GM18517 (cell line): ENCODE results near the gene C6orf163.
"Not testable (repeated sequence)": the region's sequence is repeated elsewhere in the genome, so short reads cannot be mapped to it uniquely, and the experiment has no call there.

ENCODE experiments used
- ATAC-seq: cut with Tn5 transposase; IDR thresholded peaks from one replicate; pipeline ENCODE4 v1.9.1; 2021; ENCODE audit warnings: mild to moderate bottlenecking, moderate library complexity; ENCODE audit not compliant: unreplicated experiment

C6orf163 gene

DNA sequence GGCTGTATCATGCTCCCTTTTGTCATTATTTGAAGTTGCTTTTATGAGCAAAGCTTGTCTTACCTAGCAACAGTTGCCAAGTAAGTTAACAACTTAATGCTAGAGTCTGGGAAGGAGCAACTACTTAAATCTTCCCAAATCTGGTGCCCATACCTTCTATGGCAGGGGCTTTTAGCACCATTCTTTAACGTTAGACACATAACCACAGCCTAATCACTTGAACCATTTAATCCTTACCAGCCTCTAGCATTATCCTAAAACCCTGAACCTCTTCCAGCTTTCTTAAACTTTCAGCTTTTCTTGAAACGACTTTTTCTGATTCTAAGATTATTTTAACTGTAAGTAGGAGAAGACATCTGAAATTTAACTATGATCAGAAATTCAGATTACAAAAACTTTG, at the start of gene C6orf163:
C6orf163 (plus strand) TSS at position 83 of the 400 bp plus-strand sequence; CDS start at position 370, 287 bp downstream.
- ATAC-seq: no peak

DNA sequence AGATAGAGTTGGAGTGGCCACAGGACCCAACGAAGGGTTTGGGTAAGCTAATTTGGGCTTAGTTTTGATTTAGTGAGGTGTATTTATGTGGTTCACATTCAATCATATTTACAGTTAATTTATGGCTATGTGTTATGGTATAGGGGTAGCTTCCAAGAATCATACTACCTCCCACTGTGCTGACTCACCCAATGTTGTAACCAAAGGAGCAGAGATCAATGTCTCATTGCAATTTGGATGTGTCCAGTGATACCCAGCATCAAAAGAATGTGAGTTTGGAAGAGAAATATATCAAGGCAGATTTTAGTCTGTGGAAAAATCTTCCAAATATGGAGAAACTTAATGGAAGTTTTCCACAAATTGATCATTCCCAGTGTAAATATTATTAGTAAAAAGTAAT, 47.5 kb upstream of the C6orf163 start:
- ATAC-seq: no peak

DNA sequence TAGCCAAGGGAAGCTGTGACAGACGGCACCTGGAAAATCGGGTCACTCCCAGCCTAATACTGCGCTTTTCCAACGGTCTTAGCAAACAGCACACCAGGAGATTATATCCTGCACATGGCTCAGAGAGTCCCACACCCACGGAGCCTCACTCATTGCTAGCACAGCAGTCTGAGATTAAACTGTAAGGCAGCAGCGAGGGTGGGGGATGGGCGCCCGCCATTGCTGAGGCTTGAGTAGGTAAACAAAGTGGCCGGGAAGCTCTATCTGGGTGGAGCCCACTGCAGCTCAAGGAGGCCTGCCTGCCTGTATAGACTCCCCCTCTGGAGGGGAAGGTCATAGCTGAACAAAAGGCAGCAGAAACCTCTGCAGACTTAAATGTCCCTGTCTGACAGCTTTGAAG, 43.3 kb upstream of the C6orf163 start:
- not testable (repeated sequence) for ATAC-seq

DNA sequence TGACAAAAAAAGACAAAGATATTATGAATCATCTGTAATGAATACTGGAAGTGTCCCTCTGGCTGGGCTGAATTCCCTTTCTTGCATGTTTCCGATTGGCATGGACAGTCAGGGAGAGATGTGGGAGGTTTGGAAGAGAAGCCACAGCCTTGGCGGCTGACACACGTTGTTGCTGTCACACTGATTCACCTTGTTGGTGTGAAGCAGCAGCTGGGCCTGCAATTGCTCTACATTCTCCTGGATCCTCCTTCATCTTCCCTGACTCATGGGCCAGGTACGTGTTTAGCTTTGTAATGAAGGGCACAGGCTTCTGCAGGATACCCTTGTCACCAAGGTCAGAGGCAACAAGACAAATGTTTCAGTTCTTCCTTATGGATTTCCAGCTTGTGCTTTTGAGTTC, 35.6 kb upstream of the C6orf163 start:
- no peak for ATAC-seq

DNA sequence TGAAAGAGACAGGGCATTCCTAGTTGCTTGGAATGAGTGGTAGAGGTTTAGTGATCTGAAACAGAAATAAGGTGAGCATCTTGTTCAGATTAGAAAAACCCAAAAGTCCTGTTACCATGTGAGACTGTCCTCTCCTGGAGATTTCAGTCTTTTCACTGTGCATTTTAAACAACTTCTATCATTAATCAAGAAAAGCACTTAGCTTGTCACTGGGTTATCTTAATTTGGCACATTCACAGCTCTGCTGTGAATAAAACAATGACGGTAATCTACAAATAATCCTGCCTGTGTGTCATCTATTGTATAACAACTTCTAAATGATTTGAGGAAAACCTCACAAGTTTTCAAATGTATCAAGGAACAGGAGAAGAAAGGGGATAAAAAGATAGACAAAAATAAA, 31.8 kb upstream of the C6orf163 start:
- ATAC-seq: no peak

DNA sequence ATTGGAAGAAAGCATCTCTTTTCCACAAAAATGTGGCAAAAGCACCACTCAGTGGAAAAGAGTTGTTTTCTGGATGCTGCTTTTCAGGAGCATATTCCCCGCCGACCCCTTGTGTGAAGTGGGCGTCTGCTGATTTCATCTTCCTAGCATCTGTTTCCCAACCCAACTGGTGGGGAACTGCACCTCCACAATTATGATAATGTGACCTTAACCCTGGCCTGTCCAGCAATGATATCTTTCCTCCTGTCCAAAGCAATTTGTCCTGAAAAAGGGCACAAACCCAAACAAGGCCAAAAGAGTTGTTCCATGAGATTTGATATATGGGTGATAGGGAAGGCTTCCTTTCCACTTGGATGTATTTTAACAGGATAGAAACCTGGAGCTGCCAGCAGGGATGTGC, 29.5 kb upstream of the C6orf163 start:
- no peak for ATAC-seq

DNA sequence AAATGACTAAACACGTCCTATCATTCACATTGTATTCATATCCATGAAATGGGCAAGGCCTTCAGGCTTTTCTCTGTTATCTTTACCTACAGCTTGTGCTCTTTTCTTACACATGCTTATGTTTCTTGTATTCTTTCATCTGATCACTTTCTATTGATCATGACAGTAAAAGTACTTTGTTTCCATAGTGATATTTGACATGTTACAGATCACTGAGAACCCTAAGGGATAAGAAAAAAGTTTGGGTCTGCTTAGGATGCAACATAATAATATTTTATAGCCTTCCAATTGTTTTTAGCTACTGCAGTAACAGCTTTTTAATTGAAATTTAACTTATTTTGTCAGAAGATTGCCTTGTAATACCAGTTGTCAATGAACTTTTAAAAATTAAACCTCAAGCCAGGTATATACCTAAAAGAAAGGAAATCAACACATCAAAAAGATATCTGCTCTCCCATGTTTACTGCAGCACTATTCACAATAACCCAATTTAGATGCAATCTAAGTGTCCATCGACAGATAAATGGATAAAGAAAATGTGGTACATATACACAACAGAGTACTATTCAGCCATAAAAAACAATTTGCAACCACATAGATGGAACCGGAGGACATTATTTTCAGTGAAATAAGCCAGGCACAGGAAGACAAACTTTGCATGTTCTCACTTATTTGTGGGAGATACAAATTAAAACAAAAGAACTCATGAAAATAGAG, 25.2 kb upstream of the C6orf163 start:
- no peak for ATAC-seq

DNA sequence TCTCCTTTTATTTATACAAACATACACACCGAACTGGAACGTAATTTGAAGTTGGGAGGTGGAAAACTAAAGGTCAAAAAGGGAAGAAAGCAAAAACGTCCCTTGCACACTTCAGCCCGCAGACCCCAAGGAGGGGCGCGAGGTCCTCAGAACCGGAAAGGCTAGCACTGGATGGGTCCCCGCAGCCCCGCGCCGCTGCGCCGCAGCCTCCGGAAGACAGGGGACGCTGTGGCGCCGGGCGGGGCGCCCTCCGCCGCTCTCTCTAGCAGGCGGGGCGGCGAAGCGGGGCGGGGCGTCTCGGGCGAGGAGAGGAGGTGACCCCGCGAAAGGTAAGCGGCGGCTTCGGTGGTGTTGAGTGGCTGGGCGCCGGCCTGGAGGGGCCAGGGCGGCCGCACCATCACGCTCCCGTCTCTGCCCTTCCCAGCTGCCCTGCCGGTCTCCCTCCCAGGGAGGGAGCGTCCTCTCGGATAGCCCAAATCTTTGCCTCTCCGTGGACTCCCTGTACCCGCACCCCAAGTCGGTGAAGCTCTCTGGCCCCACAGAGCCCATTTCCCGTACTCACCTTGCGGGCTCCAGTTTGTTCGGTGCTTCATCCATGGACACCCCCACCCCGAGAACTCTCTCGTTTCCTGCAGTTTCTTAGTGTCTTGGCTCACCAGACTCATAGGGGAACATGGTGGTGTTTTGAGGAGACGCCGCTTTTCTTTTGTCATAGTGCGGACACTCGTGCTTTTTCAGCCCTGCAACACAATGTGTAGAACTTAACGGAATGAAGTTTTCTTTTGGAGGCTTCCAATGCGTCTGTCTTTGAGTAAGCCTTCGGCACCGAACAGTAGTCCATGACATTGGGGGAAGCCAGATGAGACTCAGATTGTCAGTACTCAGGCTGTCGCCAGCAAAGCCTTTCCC, 22.1 kb upstream of the C6orf163 start, which contains the start of gene SMIM8:
SMIM8 (plus strand) TSS at position 285 of the 909 bp plus-strand sequence. CDS start 14,444 bp downstream, outside the sequence.
- ATAC-seq: peak; percentile 98

DNA sequence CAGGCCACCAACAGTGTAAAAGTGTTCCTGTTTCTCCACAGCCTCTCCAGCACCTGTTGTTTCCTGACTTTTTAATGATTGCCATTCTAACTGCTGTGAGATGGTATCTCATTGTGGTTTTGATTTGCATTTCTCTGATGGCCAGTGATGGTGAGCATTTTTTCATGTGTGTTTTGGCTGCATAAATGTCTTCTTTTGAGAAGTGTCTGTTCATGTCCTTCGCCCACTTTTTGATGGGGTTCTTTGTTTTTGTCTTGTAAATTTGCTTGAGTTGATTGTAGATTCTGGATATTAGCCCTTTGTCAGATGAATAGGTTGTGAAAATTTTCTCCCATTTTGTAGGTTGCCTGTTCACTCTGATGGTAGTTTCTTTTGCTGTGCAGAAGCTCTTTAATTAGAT, 20.7 kb upstream of the C6orf163 start:
- ATAC-seq: not testable (repeated sequence)

DNA sequence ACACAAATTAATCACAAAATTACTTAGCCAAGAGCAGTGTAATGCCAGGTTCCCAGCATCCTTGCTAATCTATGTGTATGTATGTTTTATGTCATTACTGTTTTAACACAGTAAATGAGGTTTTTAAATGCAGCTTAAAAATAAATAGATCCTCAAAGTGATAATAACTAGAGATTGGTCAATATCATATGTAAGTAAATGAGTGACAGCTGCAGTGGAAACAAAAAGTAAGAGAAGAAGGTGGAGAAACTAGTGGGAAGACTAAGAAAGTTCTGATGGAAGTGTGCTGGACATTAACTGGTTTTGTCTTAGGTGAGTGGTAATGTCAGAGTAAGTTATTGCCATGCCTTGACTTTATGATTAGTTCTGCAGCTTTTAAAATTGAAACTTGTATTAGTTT, 13.7 kb upstream of the C6orf163 start:
- ATAC-seq: no peak

DNA sequence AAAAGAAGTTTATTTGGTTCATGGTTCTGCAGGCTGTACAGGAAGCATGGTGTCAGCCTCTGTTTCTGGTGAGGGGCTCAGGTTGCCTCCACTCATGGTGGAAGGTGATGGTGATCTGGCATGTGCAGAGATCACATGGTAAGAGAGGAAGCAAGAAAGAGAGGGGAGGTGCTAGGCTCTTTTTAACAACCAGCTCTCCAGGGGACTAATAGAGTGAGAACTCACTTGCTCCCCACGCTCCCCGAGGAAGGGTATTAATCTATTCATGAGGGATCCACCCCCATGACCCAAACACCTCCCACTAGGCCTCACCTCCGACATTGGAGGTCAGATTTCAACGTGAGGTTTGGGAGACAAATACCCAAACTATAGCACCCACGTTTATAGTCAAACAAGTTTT, 11.6 kb upstream of the C6orf163 start:
- no peak for ATAC-seq

DNA sequence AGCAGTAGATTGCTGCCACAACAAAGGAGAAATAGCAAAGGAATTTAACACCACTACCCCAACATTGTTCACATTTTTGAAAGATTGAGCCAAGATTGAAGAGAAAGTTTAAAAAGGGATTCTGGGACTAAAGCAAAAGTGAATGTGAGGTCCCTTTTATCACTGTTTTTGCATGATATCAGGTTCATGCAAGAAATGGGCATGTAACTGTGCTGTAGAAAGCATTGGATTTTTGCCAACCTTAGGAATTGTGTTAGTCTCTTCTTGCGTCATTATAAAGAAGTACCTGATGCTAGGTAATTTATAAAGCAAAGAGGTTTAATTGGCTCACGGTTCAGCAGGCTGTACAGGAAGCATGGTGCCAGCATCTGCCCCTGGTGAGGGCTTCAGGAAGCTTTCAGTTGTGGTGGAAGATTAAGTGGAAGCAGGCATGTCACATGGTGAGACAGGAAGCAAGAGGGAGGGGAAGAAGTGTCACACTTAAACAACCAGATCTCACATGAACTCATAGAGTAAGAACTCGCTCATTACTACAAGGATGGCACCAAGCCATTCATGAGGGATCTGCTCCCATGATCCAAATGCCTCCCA, 10.9 kb upstream of the C6orf163 start:
- no peak for ATAC-seq

DNA sequence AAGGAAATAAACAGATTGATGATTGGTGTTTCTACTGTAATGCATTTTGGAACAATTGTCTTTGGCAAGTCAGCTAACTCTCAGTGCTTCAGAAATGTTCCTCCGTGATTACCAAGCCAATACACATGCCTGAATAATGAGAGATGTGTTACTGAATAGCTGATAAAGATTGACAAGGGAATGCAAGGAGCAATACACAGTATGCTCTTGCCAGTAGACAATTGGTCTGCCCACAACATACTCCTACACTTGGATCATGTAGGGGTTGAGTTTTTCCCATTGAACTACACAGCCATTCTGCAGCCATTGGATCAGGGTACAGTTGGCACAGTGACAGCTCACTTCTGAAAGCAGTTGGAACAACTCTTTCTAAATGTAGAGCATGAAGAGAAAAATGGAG, 9.9 kb upstream of the C6orf163 start:
- no peak for ATAC-seq

DNA sequence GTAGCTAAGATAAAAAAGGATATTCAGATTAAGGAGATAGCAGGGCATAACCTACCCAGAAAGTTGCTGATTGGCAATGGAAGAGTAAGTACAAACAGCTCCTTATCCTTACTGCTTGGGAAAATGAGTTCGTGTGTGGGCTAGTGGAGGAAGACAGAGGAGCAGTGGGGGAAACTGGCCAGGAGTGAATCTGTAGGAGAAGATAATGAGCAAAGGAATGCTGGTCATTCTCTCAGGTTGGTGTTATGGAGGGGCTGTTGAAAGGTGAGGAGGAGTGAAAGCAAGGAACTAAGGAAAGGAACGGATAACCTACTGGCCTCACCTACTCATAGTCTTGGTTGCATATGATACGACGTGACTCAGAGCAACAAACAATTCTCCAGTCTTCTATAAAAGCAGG, 8.2 kb upstream of the C6orf163 start:
- no peak for ATAC-seq

DNA sequence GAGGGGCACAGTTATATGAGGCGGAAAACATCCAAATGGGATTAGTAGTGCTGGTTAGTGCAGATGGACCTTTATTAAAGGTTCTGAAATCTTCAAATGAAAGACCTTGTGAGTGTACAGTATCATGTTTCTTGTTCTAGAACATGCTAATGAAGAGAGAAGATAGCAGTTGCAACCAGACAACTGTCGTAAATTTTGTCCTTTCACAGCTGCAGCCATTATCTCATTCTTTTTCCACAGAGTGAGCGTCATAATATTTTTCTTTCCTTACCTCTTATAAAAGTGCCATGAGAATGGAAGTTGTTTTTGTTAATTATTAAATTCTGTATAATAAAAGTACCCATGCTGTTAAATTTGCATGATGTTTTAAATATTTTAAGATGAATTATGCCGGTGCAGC, 4.4 kb upstream of the C6orf163 start:
- no peak for ATAC-seq

DNA sequence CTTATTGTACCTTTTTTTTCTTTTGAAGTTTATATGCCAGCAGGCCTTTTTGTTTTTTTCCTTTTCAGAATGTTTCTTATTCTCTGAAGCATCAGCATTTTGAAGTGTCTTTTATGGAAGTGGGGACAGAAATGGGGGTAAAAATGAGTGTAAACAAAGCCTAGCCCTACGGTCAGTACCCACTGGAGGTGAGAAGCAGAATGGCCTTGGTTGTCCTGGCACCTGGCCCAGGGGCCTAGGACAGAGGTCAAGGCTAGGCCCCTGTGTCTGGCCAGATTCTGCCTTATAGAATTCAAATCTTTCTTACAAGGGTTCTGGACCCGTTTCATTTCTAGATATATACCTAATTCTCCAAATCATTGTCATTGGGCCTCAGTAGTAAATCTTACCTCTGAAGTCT, 3.5 kb upstream of the C6orf163 start:
- no peak for ATAC-seq

DNA sequence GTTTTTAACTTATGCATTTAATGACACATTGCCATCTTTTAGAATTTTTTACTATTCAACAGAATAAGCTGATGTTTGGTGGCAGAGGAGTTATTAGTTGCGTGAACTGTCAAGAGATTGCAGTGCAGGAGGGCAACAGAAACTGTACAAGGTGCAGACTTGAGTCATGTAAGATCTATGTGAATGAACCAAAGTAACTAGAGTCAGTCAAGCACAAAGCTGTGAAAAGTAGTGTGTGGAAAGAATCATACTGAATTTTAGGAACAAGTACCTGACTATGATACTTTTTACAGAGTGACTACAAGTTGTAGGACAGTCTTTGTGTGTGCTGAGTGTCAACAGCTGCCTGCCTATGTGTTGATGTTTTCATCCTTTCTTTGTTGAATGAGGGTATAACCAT, 2.7 kb upstream of the C6orf163 start:
- ATAC-seq: peak; percentile 94

DNA sequence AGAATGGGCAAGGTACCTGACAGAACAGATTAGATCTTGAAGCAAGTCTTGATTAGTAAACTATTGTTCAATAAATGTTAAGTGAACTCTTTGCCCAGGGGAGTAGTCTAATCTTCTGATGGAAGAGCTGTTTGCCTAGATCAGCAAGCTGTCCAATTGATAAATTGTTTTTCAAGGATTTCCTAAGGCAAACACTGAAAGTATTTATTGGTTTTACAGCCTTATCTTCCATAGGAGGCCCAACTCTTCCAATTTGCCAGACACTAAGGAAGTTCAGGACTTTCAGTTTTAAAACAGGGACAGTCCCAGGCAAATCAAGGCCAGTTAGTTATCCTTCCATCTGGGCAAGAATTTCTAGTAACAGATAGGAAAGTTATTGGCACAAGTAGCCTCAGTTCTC, 1.8 kb upstream of the C6orf163 start:
- ATAC-seq: no peak

DNA sequence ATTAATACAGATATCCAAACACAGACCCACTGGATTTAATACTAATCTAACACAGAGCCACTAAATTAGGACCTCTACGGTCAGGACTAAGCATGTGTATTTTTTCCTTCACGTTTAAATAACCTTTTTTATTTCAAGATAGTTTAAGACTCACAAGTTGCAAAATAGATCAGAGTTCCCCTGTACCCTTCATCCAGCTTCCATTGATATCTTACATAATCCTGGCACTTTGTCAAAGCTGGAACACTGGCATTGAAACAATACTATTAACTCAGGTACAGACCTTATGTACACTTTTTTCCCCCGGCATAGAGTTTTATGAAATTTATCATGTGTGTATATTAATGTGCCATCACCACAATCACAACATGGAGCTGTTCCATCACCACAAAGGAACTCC, 2.1 kb downstream of the C6orf163 start:
- no peak for ATAC-seq

DNA sequence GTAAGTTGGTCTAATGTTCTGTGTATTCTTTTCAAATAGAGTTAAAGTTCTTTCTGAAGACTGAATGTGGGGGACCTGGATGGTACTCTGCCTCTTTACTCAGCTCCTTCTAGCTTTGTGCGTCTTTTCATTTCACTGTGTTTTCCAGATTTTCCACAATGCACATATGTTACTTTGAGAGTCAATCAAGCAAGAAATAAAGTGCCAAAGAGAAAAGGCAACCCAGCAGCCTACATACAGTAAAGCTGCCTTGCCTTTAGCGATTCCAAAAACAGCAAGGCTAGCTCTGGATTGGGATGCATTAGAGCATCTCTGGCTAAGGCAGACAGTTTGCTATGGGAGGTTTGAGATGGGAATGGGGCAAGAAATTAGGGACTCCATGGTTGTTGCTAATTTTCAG, 5.3 kb downstream of the C6orf163 start:
- no peak for ATAC-seq

DNA sequence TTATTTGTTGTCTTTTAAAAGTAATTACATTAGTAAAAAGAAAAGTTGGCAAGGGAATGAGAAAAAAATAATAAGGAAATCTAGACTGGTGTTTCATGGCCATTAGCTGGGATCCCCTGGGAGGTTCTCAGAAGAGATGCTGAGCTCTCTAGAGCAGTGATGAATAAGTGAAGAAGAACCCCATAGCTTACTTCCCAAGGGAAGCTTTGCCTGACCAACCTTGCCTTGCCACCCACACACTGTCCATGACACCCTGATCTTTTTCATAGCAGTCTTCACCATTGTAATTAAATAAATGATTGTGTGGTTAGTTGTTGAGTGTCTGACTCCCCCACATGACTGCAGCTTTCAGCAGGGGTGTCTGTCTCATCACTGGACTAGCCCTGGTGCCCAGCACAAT, 5.9 kb downstream of the C6orf163 start:
- no peak for ATAC-seq

DNA sequence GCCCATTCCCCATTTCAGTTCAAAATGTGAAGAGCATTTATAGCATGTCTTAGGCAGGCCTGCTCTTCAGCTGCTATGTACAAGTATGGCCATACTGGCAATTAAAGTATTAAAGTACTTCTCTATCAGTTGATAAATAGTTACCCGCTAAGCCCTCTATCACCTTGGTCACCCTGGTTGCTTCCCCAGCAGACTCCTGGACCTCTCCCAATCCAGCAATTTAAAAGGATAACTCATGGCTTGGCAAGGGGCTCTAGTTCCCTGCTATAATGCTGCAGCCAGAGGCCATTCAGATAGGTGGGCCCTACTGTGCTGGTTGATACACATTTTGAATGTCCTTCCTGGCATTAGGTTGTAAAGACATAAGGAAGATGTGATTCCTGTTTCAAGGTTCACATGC, 7.0 kb downstream of the C6orf163 start:
- no peak for ATAC-seq
